Erythroblast (primary cell): ENCODE data around the gene RGCC.
A peak's percentile ranks its signal among the peaks of the same experiment; 100 is the strongest.

Experiments used
- DNase-seq, 2 experiments: peaks; one replicate each; lab custom pipeline; 2025; lab: John Stamatoyannopoulos, UW
- GATA1 ChIP-seq: IDR thresholded peaks from 2 replicates; pipeline ENCODE4 v1.6.1; 2011; ENCODE audit warnings: low read depth, mild to moderate bottlenecking, control low read depth, low read length, moderate library complexity
- POLR2A ChIP-seq: IDR thresholded peaks from 2 replicates; pipeline ENCODE4 v1.6.1; 2011; ENCODE audit warnings: mild to moderate bottlenecking, low read length

Gene RGCC

GRCh38 chr13:41505209-41505835, 48.0 kb downstream of the RGCC start:
- no peak for DNase-seq
- TF ChIP-seq POLR2A, result no peak

GRCh38 chr13:41506312-41506711, 49.0 kb downstream of the RGCC start:
- no peak for DNase-seq
- TF ChIP-seq POLR2A, result no peak
- TF ChIP-seq GATA1, result no peak

GRCh38 chr13:41509971-41510370, 52.6 kb downstream of the RGCC start:
- no peak for DNase-seq

GRCh38 chr13:41511827-41512226, 54.5 kb downstream of the RGCC start:
- no peak for DNase-seq
- TF ChIP-seq POLR2A, result no peak
- TF ChIP-seq GATA1, result no peak

More at GRCh38 chr13:41509971-41510370, 52.6 kb downstream of the RGCC start:
- TF ChIP-seq POLR2A, result no peak
- TF ChIP-seq GATA1, result no peak

- TF ChIP-seq POLR2A (no peak), GATA1 (no peak)
- no peak for DNase-seq
These were observed 55.1 kb downstream of the RGCC start for GRCh38 chr13:41512441-41512840.

- DNase-seq, result no peak
- TF ChIP-seq POLR2A (no peak), GATA1 (no peak)
These were observed 56.2 kb downstream of the RGCC start for GRCh38 chr13:41513600-41513999.

GRCh38 chr13:41514853-41515395, 57.6 kb downstream of the RGCC start:
- no peak for TF ChIP-seq GATA1
- no peak for TF ChIP-seq POLR2A
- no peak for DNase-seq

GRCh38 chr13:41515491-41516139, 58.3 kb downstream of the RGCC start:
- no peak for TF ChIP-seq POLR2A
- no peak for TF ChIP-seq GATA1

GRCh38 chr13:41516166-41516565, 58.8 kb downstream of the RGCC start:
- TF ChIP-seq POLR2A (no peak), GATA1 (no peak)
- DNase-seq, result no peak

More at GRCh38 chr13:41515491-41516139, 58.3 kb downstream of the RGCC start:
- DNase-seq, result no peak

- DNase-seq, result no peak
- TF ChIP-seq POLR2A (no peak), GATA1 (no peak)
These were observed 59.4 kb downstream of the RGCC start for GRCh38 chr13:41516760-41517159.

GRCh38 chr13:41520016-41520659, 62.8 kb downstream of the RGCC start:
- TF ChIP-seq GATA1, result no peak
- no peak for TF ChIP-seq POLR2A
- peak in 1 of 2 experiments; percentile 18 for DNase-seq
